HepG2 (cell line): ENCODE data around the gene CNNM3. TPM values are rescaled to one million over a fixed set of nuclear protein-coding genes. Genes with fewer than 3 reads are reported as not detected.

Experiments used
- CREB1 ChIP-seq, 2 experiments: fragments of 450-650 bp in 1 of 2; IDR thresholded peaks; 2 replicates each; pipeline ENCODE4 v1.6.1; 2016 to 2017; ENCODE audit warnings: control low read depth in 1 of 2, mild to moderate bottlenecking in 1 of 2, missing compliant biosample characterization in 1 of 2, missing genetic modification characterization in 1 of 2
- ELK4 ChIP-seq: sonication (generic); formaldehyde crosslinking; IDR thresholded peaks from 2 replicates; pipeline ENCODE4 v1.9.0; 2021; ENCODE audit warnings: missing genetic modification reagents, borderline replicate concordance
- IKZF5 ChIP-seq: IDR thresholded peaks from 2 replicates; pipeline ENCODE4 v1.6.1; 2018; ENCODE audit warnings: missing genetic modification reagents, mild to moderate bottlenecking, missing compliant biosample characterization
- SNAPC4 ChIP-seq: sonication (generic); formaldehyde crosslinking; IDR thresholded peaks from 2 replicates; pipeline ENCODE4 v1.4.0; 2020; ENCODE audit warnings: mild to moderate bottlenecking, missing genetic modification reagents
- ZMYM3 ChIP-seq: sonication (generic); formaldehyde crosslinking; IDR thresholded peaks from 2 replicates; pipeline ENCODE4 v1.5.1; 2020; ENCODE audit warnings: mild to moderate bottlenecking, missing genetic modification reagents
- ZNF430 ChIP-seq: sonication (generic); formaldehyde crosslinking; IDR thresholded peaks from 2 replicates; pipeline ENCODE4 v1.9.0; 2021; ENCODE audit warnings: mild to moderate bottlenecking, missing genetic modification reagents
- polyA plus RNA-seq, 8 experiments: library from polyadenylated mRNA; depleted of rRNA in 3 of 8; stranded (reverse) in 7 of 8; unstranded in 1 of 8; fragments of >200 nt; fragmentation: Illumina TruSeq in 4 of 8; extraction: Trizol in 4 of 8; gene quantifications; 2 replicates each; pipeline versions ENCODE4 v1.2.1 to v1.2.3, GENCODE V29; 2011 to 2016; ENCODE audit warnings: low read depth in 4 of 8, missing spikeins in 1 of 8, mixed read lengths in 1 of 8; ENCODE audit not compliant: insufficient read depth in 1 of 8
- total RNA-seq, 5 experiments: library from RNA; depleted of rRNA; stranded (reverse); fragments of >200 nt; fragmentation: Illumina TruSeq; extraction: Trizol; gene quantifications; 2 replicates each; pipeline ENCODE4 v1.2.3, GENCODE V29; 2016; ENCODE audit warnings: low read depth in 1 of 5

The CNNM3 gene
- total and polyA plus RNA-seq, 2 of the 13 experiments (the other 11 are each of a cell fraction or from before 2014, with no cell fraction given): 21.2 to 27.9 TPM

GRCh38 chr2:96876269-96877041 lies 60.4 kb downstream of the CNNM3 start (continued):
- TF ChIP-seq SNAPC4: no peak
- no peak for TF ChIP-seq ELK4
- no peak for TF ChIP-seq CREB1 (IDR thresholded peaks at IDR 0.05)
- no peak for TF ChIP-seq CREB1 (CRISPR knock-in tag; IDR thresholded peaks at IDR 0.05)
- no peak for TF ChIP-seq ZNF430 (CRISPR knock-in tag)
- no peak for TF ChIP-seq IKZF5
- TF ChIP-seq ZMYM3: no peak
